OCI-LY1 (cell line): ENCODE measurements around the gene SLC4A7.

Experiments used
- EZH2 ChIP-seq: fragments of 200-600 bp; sonication (generic), shearing (Covaris generic); IDR thresholded peaks from 2 replicates; pipeline ENCODE4 v1.8.0; 2017; ENCODE audit warnings: borderline replicate concordance, mixed run types, mild to moderate bottlenecking, antibody characterized with exemption, low read length, moderate library complexity, mixed read lengths
- TF ChIP-seq, protein P1 (sequence below): fragments of 200-600 bp; sonication (generic), shearing (Covaris generic); IDR thresholded peaks from 2 replicates; pipeline ENCODE4 v1.5.1; 2017; ENCODE audit warnings: mild to moderate bottlenecking, antibody characterized with exemption, low read length, moderate library complexity, mixed read lengths

- TF ChIP-seq EZH2 = no peak
- TF ChIP-seq, protein P1, sequence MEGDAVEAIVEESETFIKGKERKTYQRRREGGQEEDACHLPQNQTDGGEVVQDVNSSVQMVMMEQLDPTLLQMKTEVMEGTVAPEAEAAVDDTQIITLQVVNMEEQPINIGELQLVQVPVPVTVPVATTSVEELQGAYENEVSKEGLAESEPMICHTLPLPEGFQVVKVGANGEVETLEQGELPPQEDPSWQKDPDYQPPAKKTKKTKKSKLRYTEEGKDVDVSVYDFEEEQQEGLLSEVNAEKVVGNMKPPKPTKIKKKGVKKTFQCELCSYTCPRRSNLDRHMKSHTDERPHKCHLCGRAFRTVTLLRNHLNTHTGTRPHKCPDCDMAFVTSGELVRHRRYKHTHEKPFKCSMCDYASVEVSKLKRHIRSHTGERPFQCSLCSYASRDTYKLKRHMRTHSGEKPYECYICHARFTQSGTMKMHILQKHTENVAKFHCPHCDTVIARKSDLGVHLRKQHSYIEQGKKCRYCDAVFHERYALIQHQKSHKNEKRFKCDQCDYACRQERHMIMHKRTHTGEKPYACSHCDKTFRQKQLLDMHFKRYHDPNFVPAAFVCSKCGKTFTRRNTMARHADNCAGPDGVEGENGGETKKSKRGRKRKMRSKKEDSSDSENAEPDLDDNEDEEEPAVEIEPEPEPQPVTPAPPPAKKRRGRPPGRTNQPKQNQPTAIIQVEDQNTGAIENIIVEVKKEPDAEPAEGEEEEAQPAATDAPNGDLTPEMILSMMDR = no peak
These were observed 27.7 kb upstream of the SLC4A7 start for GRCh38 chr3:27511724-27512422.
